Activated T-cell treated with anti-CD3 and anti-CD28 coated beads, Interleukin-2, amount 50 U/mL, for 1 hour (primary cell): ENCODE measurements around the gene TUBA4B.
A peak's percentile ranks its signal among the peaks of the same experiment; 100 is the strongest.
"Not testable (repeated sequence)": the region's sequence is repeated elsewhere in the genome, so short reads cannot be mapped to it uniquely, and the experiment has no call there.

Experiments
- DNase-seq: peaks from one replicate; pipeline ENCODE4 v3.0.0-alpha.2; 2020

TUBA4B gene

GRCh38 chr2:219249203-219249980 lies 3.7 kb upstream of the TUBA4B start:
- DNase-seq: peak; percentile 63

- DNase-seq: no peak
Observed at GRCh38 chr2:219250049-219250781, 2.8 kb upstream of the TUBA4B start.

- DNase-seq: no peak
Observed at GRCh38 chr2:219251656-219252055, 1.4 kb upstream of the TUBA4B start.

- peak; percentile 49 for DNase-seq
Observed at GRCh38 chr2:219252084-219252483, 959 bp upstream of the TUBA4B start.

GRCh38 chr2:219252570-219252899 lies 508 bp upstream of the TUBA4B start:
- DNase-seq: peak; percentile 57

- peak; percentile 96 for DNase-seq
Observed at GRCh38 chr2:219253753-219254589, 928 bp downstream of the TUBA4B start, which contains the start of gene TUBA4A. Gene TUBA4A (minus strand): TSS chr2:219253918. CDS start chr2:219253858, 60 bp downstream.

- peak; percentile 67 for DNase-seq
Observed at GRCh38 chr2:219254590-219255201, 1.7 kb downstream of the TUBA4B start.

- not testable (repeated sequence) for DNase-seq
Observed at GRCh38 chr2:219258942-219259341, 5.9 kb downstream of the TUBA4B start.

GRCh38 chr2:219261024-219261855 lies 8.2 kb downstream of the TUBA4B start:
- DNase-seq: no peak

- no peak for DNase-seq
Observed at GRCh38 chr2:219266232-219266631, 13.2 kb downstream of the TUBA4B start.

GRCh38 chr2:219266886-219267285 lies 13.8 kb downstream of the TUBA4B start:
- DNase-seq: no peak

- no peak for DNase-seq
Observed at GRCh38 chr2:219268294-219268693, 15.3 kb downstream of the TUBA4B start.

- no peak for DNase-seq
Observed at GRCh38 chr2:219269362-219270054, 16.5 kb downstream of the TUBA4B start.

GRCh38 chr2:219270055-219270372 lies 17.0 kb downstream of the TUBA4B start:
- DNase-seq: no peak

GRCh38 chr2:219271021-219271420 lies 18.0 kb downstream of the TUBA4B start:
- no peak for DNase-seq

GRCh38 chr2:219272356-219272755 lies 19.3 kb downstream of the TUBA4B start:
- DNase-seq: no peak

- no peak for DNase-seq
Observed at GRCh38 chr2:219272995-219273394, 20.0 kb downstream of the TUBA4B start.

GRCh38 chr2:219273937-219274336 lies 20.9 kb downstream of the TUBA4B start:
- DNase-seq: no peak

- no peak for DNase-seq
Observed at GRCh38 chr2:219274361-219274921, 21.4 kb downstream of the TUBA4B start.

GRCh38 chr2:219277703-219278654 lies 24.9 kb downstream of the TUBA4B start:
- peak; percentile 82 for DNase-seq
